Progenitor cell of endocrine pancreas (in vitro differentiated cells): Measurements from ENCODE around the gene C17orf113. TPM values are rescaled to one million over a fixed set of nuclear protein-coding genes. Genes with fewer than 3 reads are reported as not detected.
"Not testable (repeated sequence)": the region's sequence is repeated elsewhere in the genome, so short reads cannot be mapped to it uniquely, and the experiment has no call there.

ENCODE experiments used
- DNase-seq: peaks from one replicate; pipeline ENCODE4 v3.0.0; 2021; ENCODE audit warnings: low spot score; ENCODE audit not compliant: unreplicated experiment
- H3K27ac Mint-ChIP-seq: 2 replicates; pipeline ENCODE4 v1.8.0; 2021; ENCODE audit warnings: mild to moderate bottlenecking, moderate library complexity, mixed read lengths
- H3K27me3 Mint-ChIP-seq: 2 replicates; pipeline ENCODE4 v1.8.0; 2021; ENCODE audit warnings: mixed read lengths
- H3K36me3 Mint-ChIP-seq: 2 replicates; pipeline ENCODE4 v1.8.0; 2022; ENCODE audit warnings: mixed read lengths; ENCODE audit not compliant: insufficient read depth
- H3K4me1 Mint-ChIP-seq: 2 replicates; pipeline ENCODE4 v1.8.0; 2021; ENCODE audit warnings: low read depth, mixed read lengths
- H3K4me3 Mint-ChIP-seq: 2 replicates; pipeline ENCODE4 v1.8.0; 2021; ENCODE audit warnings: low read depth, mild to moderate bottlenecking, moderate library complexity, mixed read lengths
- H3K9me3 Mint-ChIP-seq: 2 replicates; pipeline ENCODE4 v1.8.0; 2021; ENCODE audit warnings: low read depth, mixed read lengths
- CTCF ChIP-seq: fragments of 200-600 bp; sonication (generic); IDR thresholded peaks from one replicate; pipeline ENCODE4 v1.5.0; 2021; ENCODE audit warnings: antibody characterized with exemption, mild to moderate bottlenecking; ENCODE audit not compliant: unreplicated experiment
- total RNA-seq: library from RNA; stranded (reverse); gene quantifications from 2 replicates; pipeline ENCODE4 v1.2.1, GENCODE V29; 2021

Gene C17orf113
- total RNA-seq, 1 donor from 2014 or later, result 3.2 TPM

DNA sequence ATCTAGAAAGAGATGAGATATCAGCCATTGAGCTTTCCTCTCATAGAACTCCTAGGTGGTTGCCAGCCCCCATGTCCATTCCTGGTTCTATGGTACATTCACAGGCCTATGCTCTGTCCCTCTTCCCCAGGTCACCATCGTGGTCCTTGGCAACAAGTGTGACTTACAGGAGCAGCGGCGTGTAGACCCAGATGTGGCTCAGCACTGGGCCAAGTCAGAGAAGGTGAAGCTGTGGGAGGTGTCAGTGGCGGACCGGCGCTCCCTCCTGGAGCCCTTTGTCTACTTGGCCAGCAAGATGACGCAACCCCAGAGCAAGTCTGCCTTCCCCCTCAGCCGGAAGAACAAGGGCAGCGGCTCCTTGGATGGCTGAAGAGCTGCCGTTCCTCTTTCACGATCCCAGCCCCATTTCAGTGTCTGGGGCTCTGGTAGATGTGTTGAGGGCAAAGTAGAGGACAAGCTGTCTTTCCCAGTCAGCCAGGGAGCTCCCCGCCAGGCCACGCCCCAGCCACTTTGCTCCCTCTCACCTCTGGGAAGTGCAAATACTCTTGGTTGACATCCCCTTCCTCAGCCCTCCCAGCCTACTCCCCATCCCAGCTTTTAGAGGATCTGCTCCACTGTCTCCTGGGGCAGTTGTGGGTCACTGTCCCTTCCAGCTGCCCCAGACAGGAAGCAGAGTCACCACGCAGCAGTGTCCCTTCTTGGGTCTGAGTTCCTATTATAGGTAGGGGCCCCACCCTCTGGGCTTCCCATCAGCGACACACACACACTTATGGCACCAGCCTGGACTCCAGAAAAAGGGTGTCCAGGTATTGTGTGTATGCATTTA, 26.7 kb downstream of the C17orf113 start:
- Mint-ChIP-seq H3K9me3 (no peaks in the 10 kb centered on the region), H3K4me1 (peaks cover 11% of the 10 kb centered on the region), H3K4me3 (no peak overlapping the region), H3K27me3 (peaks cover 4% of the 10 kb centered on the region), H3K36me3 (peaks cover 7% of the 10 kb centered on the region), H3K27ac (peak overlapping the region; percentile 37)
- no peak for TF ChIP-seq CTCF
- no peak for DNase-seq

- H3K27ac Mint-ChIP-seq, result not testable (repeated sequence)
Observed at GRCh38 chr17:42020845-42021244, 29.6 kb downstream of the C17orf113 start.

DNA sequence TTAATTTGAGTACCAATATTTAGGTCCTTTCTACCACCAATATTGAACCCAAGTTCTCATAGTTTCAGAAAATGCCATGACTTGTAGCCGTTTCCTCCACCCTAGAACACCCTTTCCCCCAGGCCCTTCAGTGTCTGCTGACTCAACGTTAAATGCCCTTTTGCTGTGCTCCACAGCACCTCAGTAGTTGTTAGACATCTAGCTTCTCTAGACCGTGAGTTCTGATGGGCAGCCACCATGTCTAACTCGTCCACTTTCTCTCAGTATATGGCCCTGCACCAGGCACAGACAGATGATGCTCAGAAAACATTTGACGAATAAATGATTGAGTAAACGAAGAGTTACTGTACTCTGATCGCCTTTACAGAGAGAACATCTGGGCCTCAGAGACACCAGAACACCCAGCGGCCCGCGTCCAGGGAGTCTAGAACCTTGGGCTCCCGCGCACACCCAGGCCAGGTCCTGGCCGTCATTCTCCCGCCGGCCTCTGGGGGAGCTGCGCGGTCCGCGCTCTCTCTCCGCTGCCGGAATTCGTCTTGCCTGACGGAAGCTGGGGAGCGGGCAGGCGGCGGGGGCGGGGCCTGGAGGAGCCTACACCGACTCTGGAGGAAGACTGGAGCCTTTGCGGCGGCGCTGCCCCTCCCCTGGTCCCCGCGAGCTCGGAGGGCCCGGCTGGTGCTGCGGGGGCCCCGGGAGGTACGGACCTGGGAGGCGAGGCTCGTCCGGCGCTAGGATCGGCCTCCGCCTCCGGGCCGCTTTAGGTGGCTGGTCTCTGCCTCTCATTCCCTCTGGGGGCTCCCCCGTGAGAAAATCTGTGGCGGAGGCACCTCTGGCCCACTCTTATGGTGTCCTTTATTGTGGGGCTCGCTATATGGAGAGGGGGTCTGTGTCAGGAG, 30.6 kb downstream of the C17orf113 start, which contains the start of gene NKIRAS2:
TSS of gene NKIRAS2 (plus strand) at position 582 of the 896 bp plus-strand sequence. CDS start 1,488 bp downstream, outside the sequence.
- Mint-ChIP-seq H3K4me3 (peak within 1 kb of the TSS; percentile 88), H3K36me3 (peaks cover 5% of the 10 kb centered on the region), H3K9me3 (no peaks in the 10 kb centered on the region), H3K4me1 (peaks cover 22% of the 10 kb centered on the region), H3K27me3 (no peaks in the 10 kb centered on the region), H3K27ac (peak within 1 kb of the TSS; percentile 94)
- TF ChIP-seq CTCF, result peak; percentile 82
- DNase-seq, result peak; percentile 92

More at GRCh38 chr17:42020845-42021244, 29.6 kb downstream of the C17orf113 start:
- H3K27me3 Mint-ChIP-seq, H3K36me3 Mint-ChIP-seq, DNase-seq, H3K9me3 Mint-ChIP-seq: not testable (repeated sequence)
- Mint-ChIP-seq H3K4me3 (peak overlapping the region; percentile 88), H3K4me1 (peaks cover 18% of the 10 kb centered on the region)

DNA sequence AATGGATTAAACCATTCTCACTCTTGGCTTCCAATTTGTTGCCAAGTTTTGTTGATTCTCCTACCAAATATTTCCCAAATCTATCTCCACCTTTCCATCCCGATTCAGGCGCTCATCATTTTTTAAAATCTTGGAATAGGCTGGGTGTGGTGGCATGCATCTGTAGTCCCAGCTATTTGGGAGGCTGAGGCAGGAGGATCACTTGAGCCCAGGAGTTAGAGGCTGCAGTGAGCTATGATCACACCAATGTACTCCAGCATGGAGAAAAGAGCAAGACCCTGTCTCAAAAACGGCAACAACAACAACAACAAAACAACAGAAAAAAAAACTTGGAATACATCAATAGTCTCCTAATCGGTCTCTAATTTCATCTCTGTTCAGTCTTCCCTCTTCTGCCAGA, 31.4 kb downstream of the C17orf113 start:
- H3K9me3 Mint-ChIP-seq, result no peaks in the 10 kb centered on the region
- peak overlapping the region; percentile 88 for H3K4me3 Mint-ChIP-seq
- DNase-seq, result no peak
- no peaks in the 10 kb centered on the region for H3K27me3 Mint-ChIP-seq
- no peak for TF ChIP-seq CTCF
- peaks cover 22% of the 10 kb centered on the region for H3K4me1 Mint-ChIP-seq
- H3K36me3 Mint-ChIP-seq, result peaks cover 4% of the 10 kb centered on the region
- peak overlapping the region; percentile 20 for H3K27ac Mint-ChIP-seq

GRCh38 chr17:42018339-42018738, 32.1 kb downstream of the C17orf113 start:
- no peak for TF ChIP-seq CTCF
- Mint-ChIP-seq H3K36me3 (peaks cover 4% of the 10 kb centered on the region), H3K27ac (peak overlapping the region; percentile 95), H3K4me1 (peaks cover 22% of the 10 kb centered on the region), H3K27me3 (no peaks in the 10 kb centered on the region), H3K9me3 (no peaks in the 10 kb centered on the region), H3K4me3 (peak overlapping the region; percentile 88)
- DNase-seq, result no peak
